ENCODE results near the gene PCDH1.
"Not testable (repeated sequence)": the region's sequence is repeated elsewhere in the genome, so short reads cannot be mapped to it uniquely, and the experiment has no call there.

Gene PCDH1

GRCh38 chr5:141878186-141878710 lies at the start of gene PCDH1:
Gene PCDH1, minus strand, starts transcription at chr5:141878410. Its CDS starts 148 bp downstream, at chr5:141878262.
- no peak for TF ChIP-seq SUZ12 (IDR thresholded peaks at IDR 0.05; ENCODE audit: extremely low read depth, insufficient read depth, insufficient read length)
- no peak for TF ChIP-seq YY1 (IDR thresholded peaks at IDR 0.05; ENCODE audit: insufficient read depth, insufficient read length)
- TF ChIP-seq ZNF274 (IDR thresholded peaks at IDR 0.05; ENCODE audit: low read depth, low read length) = no peak
- peaks cover 50% of the 10 kb centered on the region for H3K27me3 ChIP-seq (ENCODE audit: insufficient read depth, insufficient read length)
- H3K9ac ChIP-seq (ENCODE audit: insufficient read length, low read depth) = peak within 1 kb of the TSS; percentile 87
- peak within 1 kb of the TSS; percentile 68 for H3K4me3 ChIP-seq (ENCODE audit: insufficient read length, low read depth)
- H3K36me3 ChIP-seq (ENCODE audit: insufficient read depth, insufficient read length, low read length) = no peaks in the 10 kb centered on the region
- peaks cover 24% of the 10 kb centered on the region for H3K4me1 ChIP-seq (ENCODE audit: insufficient read depth, insufficient read length)
- DNase-seq (ENCODE audit: low read depth, low spot score) = no peak
- no peaks in the 10 kb centered on the region for H3K9me3 ChIP-seq (ENCODE audit: insufficient read depth, low read length)

- Histone ChIP-seq H3K4me1 (ENCODE audit: insufficient read depth, insufficient read length) (no peaks in the 10 kb centered on the region), H3K9ac (ENCODE audit: insufficient read length, low read depth) (no peak overlapping the region), H3K36me3 (ENCODE audit: insufficient read depth, insufficient read length, low read length) (peaks cover 63% of the 10 kb centered on the region), H3K9me3 (ENCODE audit: insufficient read depth, low read length) (no peaks in the 10 kb centered on the region), H3K4me3 (ENCODE audit: insufficient read length, low read depth) (no peak overlapping the region), H3K27me3 (ENCODE audit: insufficient read depth, insufficient read length) (no peaks in the 10 kb centered on the region)
- no peak for DNase-seq (ENCODE audit: low read depth, low spot score)
- TF ChIP-seq SUZ12 (IDR thresholded peaks at IDR 0.05; ENCODE audit: extremely low read depth, insufficient read depth, insufficient read length) (no peak), YY1 (IDR thresholded peaks at IDR 0.05; ENCODE audit: insufficient read depth, insufficient read length) (no peak), ZNF274 (IDR thresholded peaks at IDR 0.05; ENCODE audit: low read depth, low read length) (no peak)
Observed at GRCh38 chr5:141926434-141926833, 48.2 kb upstream of the PCDH1 start.

- H3K27me3 ChIP-seq (ENCODE audit: insufficient read depth, insufficient read length) = no peaks in the 10 kb centered on the region
- peak within 1 kb of the TSS; percentile 92 for H3K9ac ChIP-seq (ENCODE audit: insufficient read length, low read depth)
- DNase-seq (ENCODE audit: low read depth, low spot score) = peak; percentile 83
- H3K4me1 ChIP-seq (ENCODE audit: insufficient read depth, insufficient read length) = no peaks in the 10 kb centered on the region
- H3K9me3 ChIP-seq (ENCODE audit: insufficient read depth, low read length) = no peaks in the 10 kb centered on the region
- peaks cover 39% of the 10 kb centered on the region for H3K36me3 ChIP-seq (ENCODE audit: insufficient read depth, insufficient read length, low read length)
- no peak for TF ChIP-seq SUZ12 (IDR thresholded peaks at IDR 0.05; ENCODE audit: extremely low read depth, insufficient read depth, insufficient read length)
- TF ChIP-seq YY1 (IDR thresholded peaks at IDR 0.05; ENCODE audit: insufficient read depth, insufficient read length) = no peak
- no peak for TF ChIP-seq ZNF274 (IDR thresholded peaks at IDR 0.05; ENCODE audit: low read depth, low read length)
- peak within 1 kb of the TSS; percentile 83 for H3K4me3 ChIP-seq (ENCODE audit: insufficient read length, low read depth)
Observed at GRCh38 chr5:141923448-141924313, 45.5 kb upstream of the PCDH1 start, which contains the start of gene DELE1. Gene DELE1, plus strand, starts transcription at chr5:141923871. Its CDS starts 71 bp downstream, at chr5:141923942.

GRCh38 chr5:141922827-141923447 lies 44.7 kb upstream of the PCDH1 start:
- peak overlapping the region; percentile 92 for H3K9ac ChIP-seq (ENCODE audit: insufficient read length, low read depth)
- H3K9me3 ChIP-seq (ENCODE audit: insufficient read depth, low read length); H3K4me1 ChIP-seq (ENCODE audit: insufficient read depth, insufficient read length); H3K27me3 ChIP-seq (ENCODE audit: insufficient read depth, insufficient read length); DNase-seq (ENCODE audit: low read depth, low spot score): not testable (repeated sequence)
- H3K4me3 ChIP-seq (ENCODE audit: insufficient read length, low read depth) = peak overlapping the region; percentile 83
- peaks cover 32% of the 10 kb centered on the region for H3K36me3 ChIP-seq (ENCODE audit: insufficient read depth, insufficient read length, low read length)

- no peak for DNase-seq (ENCODE audit: low read depth, low spot score)
- no peaks in the 10 kb centered on the region for H3K9me3 ChIP-seq (ENCODE audit: insufficient read depth, low read length)
- TF ChIP-seq SUZ12 (IDR thresholded peaks at IDR 0.05; ENCODE audit: extremely low read depth, insufficient read depth, insufficient read length) = no peak
- no peak for TF ChIP-seq ZNF274 (IDR thresholded peaks at IDR 0.05; ENCODE audit: low read depth, low read length)
- TF ChIP-seq YY1 (IDR thresholded peaks at IDR 0.05; ENCODE audit: insufficient read depth, insufficient read length) = no peak
- H3K27me3 ChIP-seq (ENCODE audit: insufficient read depth, insufficient read length) = peaks cover 3% of the 10 kb centered on the region
- H3K9ac ChIP-seq (ENCODE audit: insufficient read length, low read depth) = no peak overlapping the region
- no peaks in the 10 kb centered on the region for H3K4me1 ChIP-seq (ENCODE audit: insufficient read depth, insufficient read length)
- H3K4me3 ChIP-seq (ENCODE audit: insufficient read length, low read depth) = no peak overlapping the region
- H3K36me3 ChIP-seq (ENCODE audit: insufficient read depth, insufficient read length, low read length) = peaks cover 11% of the 10 kb centered on the region
Observed at GRCh38 chr5:141920771-141921170, 42.6 kb upstream of the PCDH1 start.

- no peaks in the 10 kb centered on the region for H3K9me3 ChIP-seq (ENCODE audit: insufficient read depth, low read length)
- no peak for DNase-seq (ENCODE audit: low read depth, low spot score)
- peaks cover 4% of the 10 kb centered on the region for H3K36me3 ChIP-seq (ENCODE audit: insufficient read depth, insufficient read length, low read length)
- peaks cover 3% of the 10 kb centered on the region for H3K4me1 ChIP-seq (ENCODE audit: insufficient read depth, insufficient read length)
- H3K27me3 ChIP-seq (ENCODE audit: insufficient read depth, insufficient read length) = peaks cover 6% of the 10 kb centered on the region
- no peak overlapping the region for H3K4me3 ChIP-seq (ENCODE audit: insufficient read length, low read depth)
- H3K9ac ChIP-seq (ENCODE audit: insufficient read length, low read depth) = no peak overlapping the region
- TF ChIP-seq YY1 (IDR thresholded peaks at IDR 0.05; ENCODE audit: insufficient read depth, insufficient read length) (no peak), SUZ12 (IDR thresholded peaks at IDR 0.05; ENCODE audit: extremely low read depth, insufficient read depth, insufficient read length) (no peak), ZNF274 (IDR thresholded peaks at IDR 0.05; ENCODE audit: low read depth, low read length) (no peak)
Observed at GRCh38 chr5:141919218-141920119, 41.3 kb upstream of the PCDH1 start.

Data from NT2/D1 (cell line).